ENCODE results near the gene CORO2A.
A peak's percentile ranks its signal among the peaks of the same experiment; 100 is the strongest.

The CORO2A gene

GRCh38 chr9:98193336-98193944 is 1.0 kb upstream of the CORO2A start:
- DNase-seq (ENCODE audit: low read depth) = no peak
- TF ChIP-seq, protein P1, sequence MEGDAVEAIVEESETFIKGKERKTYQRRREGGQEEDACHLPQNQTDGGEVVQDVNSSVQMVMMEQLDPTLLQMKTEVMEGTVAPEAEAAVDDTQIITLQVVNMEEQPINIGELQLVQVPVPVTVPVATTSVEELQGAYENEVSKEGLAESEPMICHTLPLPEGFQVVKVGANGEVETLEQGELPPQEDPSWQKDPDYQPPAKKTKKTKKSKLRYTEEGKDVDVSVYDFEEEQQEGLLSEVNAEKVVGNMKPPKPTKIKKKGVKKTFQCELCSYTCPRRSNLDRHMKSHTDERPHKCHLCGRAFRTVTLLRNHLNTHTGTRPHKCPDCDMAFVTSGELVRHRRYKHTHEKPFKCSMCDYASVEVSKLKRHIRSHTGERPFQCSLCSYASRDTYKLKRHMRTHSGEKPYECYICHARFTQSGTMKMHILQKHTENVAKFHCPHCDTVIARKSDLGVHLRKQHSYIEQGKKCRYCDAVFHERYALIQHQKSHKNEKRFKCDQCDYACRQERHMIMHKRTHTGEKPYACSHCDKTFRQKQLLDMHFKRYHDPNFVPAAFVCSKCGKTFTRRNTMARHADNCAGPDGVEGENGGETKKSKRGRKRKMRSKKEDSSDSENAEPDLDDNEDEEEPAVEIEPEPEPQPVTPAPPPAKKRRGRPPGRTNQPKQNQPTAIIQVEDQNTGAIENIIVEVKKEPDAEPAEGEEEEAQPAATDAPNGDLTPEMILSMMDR (conservative IDR thresholded peaks at IDR 0.05; ENCODE audit: low read depth, low read length) = no peak
- H3K4me3 ChIP-seq (ENCODE audit: low read depth, low read length) = peak overlapping the region; percentile 70

DNA sequence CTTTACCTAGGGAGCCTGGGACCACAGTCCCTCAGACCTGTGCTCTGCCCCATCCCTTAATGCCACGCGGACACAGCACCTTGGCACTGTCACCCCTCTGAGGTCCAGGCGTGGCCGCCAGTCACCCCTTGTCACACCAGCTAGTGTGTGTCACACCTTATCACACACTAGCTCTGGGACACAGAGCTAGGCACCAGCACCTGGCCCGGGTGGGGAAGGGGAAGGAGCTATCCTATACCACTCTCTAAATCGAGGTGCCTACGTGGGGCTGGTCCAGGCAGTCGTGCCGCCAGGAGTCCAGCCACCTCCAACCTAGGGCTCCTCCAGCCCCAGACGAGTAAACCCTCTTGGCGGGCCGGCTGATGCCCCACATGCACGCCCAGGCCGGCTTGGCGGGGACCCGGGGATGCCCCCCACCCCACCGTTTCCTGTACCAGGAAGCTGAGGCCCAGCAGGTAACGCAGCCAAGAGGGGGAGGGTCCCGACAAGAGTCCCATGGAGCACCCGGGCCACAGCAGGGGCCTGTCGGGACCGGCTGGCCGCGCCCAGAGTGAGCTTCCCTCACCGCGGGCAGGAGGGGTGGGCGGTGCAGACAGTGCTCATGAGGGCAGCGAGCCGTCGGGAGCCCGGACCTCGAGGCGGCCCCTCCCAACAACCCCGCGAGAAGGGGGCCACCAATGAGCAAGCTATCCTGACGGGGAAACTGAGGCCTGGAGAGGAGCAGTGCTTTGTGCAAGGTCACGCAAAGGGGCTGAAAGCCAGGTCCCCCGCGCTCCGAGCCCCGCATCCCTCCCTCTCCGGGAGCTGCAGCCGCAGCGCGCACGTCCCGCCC is 550 bp downstream of the CORO2A start:
- peak overlapping the region; percentile 70 for H3K4me3 ChIP-seq (ENCODE audit: low read depth, low read length)
- DNase-seq (ENCODE audit: low read depth) = no peak
- TF ChIP-seq, protein P1 (conservative IDR thresholded peaks at IDR 0.05; ENCODE audit: low read depth, low read length) = no peak

DNA sequence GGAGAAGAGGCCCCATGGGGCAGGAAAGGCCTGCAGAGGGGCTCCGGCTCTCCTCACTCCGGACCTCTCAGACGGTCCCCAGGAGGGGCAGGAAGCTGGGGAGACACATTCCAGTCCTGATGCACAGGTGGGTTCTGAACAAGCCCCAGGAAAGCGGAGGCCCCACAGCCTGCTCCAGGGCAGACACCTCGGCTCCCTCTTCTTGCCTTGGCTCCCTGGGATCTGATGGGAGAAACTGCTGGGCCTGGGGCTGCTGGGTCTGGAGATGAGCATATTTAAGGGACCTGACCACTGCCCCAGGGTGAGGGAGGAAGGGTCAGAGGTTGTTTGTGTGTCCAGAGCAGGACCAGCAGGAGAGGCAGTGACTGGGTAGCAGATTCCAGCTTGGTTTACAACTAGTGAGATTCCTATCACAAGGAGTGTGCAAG is 1.2 kb downstream of the CORO2A start:
- TF ChIP-seq, protein P1 (conservative IDR thresholded peaks at IDR 0.05; ENCODE audit: low read depth, low read length) = no peak
- DNase-seq (ENCODE audit: low read depth) = no peak
- no peak overlapping the region for H3K4me3 ChIP-seq (ENCODE audit: low read depth, low read length)

- TF ChIP-seq, protein P1 (conservative IDR thresholded peaks at IDR 0.05; ENCODE audit: low read depth, low read length) = no peak
- no peak for DNase-seq (ENCODE audit: low read depth)
- H3K4me3 ChIP-seq (ENCODE audit: low read depth, low read length) = no peak overlapping the region
Observed at GRCh38 chr9:98190757-98191105, 1.7 kb downstream of the CORO2A start.

- TF ChIP-seq, protein P1 (conservative IDR thresholded peaks at IDR 0.05; ENCODE audit: low read depth, low read length) = no peak
- no peak overlapping the region for H3K4me3 ChIP-seq (ENCODE audit: low read depth, low read length)
- no peak for DNase-seq (ENCODE audit: low read depth)
Observed at GRCh38 chr9:98189412-98189811, 3.0 kb downstream of the CORO2A start.

- TF ChIP-seq, protein P1 (conservative IDR thresholded peaks at IDR 0.05; ENCODE audit: low read depth, low read length) = no peak
- no peak overlapping the region for H3K4me3 ChIP-seq (ENCODE audit: low read depth, low read length)
- DNase-seq (ENCODE audit: low read depth) = no peak
Observed at GRCh38 chr9:98187926-98188325, 4.5 kb downstream of the CORO2A start.

Data from choroid plexus epithelial cell (primary cell).